GM13977 (cell line): ENCODE data around the gene SIRT2.

ENCODE experiments used
- DNase-seq: peaks from one replicate; pipeline ENCODE4 v3.0.0; 2012; ENCODE audit warnings: low spot score
- CTCF ChIP-seq: IDR thresholded peaks from 2 replicates; pipeline ENCODE4 v1.5.1; 2012; ENCODE audit warnings: mild to moderate bottlenecking, control low read depth; ENCODE audit not compliant: insufficient read depth; ENCODE audit errors: extremely low read depth, missing control alignments
- in situ Hi-C: fragments of 300-500 bp; cut with MboI; formaldehyde crosslinking; loops from one replicate; pipeline ENCODE4 v1.12.0; 2022; ENCODE audit warnings: low sequenced_read_pairs, low pct_unique_long_range_greater_than_20kb, mixed read lengths, inconsistent platforms; ENCODE audit not compliant: unreplicated experiment

Gene SIRT2

GRCh38 chr19:38908911-38909310, 9.5 kb upstream of the SIRT2 start:
- DNase-seq = no peak
- in situ Hi-C loops = loop anchor here (25.0 kb wide), 1 partner anchor 172 kb away; the partner anchor contains the start of gene CAPN12
- TF ChIP-seq CTCF = no peak

- no peak for TF ChIP-seq CTCF
- DNase-seq = no peak
- in situ Hi-C loops = loop anchor here (25.0 kb wide), 1 partner anchor 170 kb away; the partner anchor contains the start of gene CAPN12
Observed at GRCh38 chr19:38907670-38908069, 8.3 kb upstream of the SIRT2 start.

GRCh38 chr19:38907227-38907626, 7.8 kb upstream of the SIRT2 start:
- TF ChIP-seq CTCF = no peak
- in situ Hi-C loops = loop anchor here (25.0 kb wide), 1 partner anchor 170 kb away; the partner anchor contains the start of gene CAPN12
- DNase-seq = no peak

GRCh38 chr19:38905620-38906019, 6.2 kb upstream of the SIRT2 start:
- TF ChIP-seq CTCF = no peak
- DNase-seq = no peak
- in situ Hi-C loops = loop anchor here (25.0 kb wide), 1 partner anchor 168 kb away; the partner anchor contains the start of gene CAPN12

GRCh38 chr19:38904581-38905539, 5.4 kb upstream of the SIRT2 start:
- no peak for DNase-seq
- TF ChIP-seq CTCF = no peak
- in situ Hi-C loops = loop anchor here (25.0 kb wide), 1 partner anchor 168 kb away; the partner anchor contains the start of gene CAPN12

GRCh38 chr19:38901683-38902082, 2.3 kb upstream of the SIRT2 start:
- no peak for DNase-seq
- in situ Hi-C loops = loop anchor here (25.0 kb wide), 1 partner anchor 164 kb away; the partner anchor contains the start of gene CAPN12
- no peak for TF ChIP-seq CTCF
